Measurements from ENCODE around the gene BMPR1A.

DNA sequence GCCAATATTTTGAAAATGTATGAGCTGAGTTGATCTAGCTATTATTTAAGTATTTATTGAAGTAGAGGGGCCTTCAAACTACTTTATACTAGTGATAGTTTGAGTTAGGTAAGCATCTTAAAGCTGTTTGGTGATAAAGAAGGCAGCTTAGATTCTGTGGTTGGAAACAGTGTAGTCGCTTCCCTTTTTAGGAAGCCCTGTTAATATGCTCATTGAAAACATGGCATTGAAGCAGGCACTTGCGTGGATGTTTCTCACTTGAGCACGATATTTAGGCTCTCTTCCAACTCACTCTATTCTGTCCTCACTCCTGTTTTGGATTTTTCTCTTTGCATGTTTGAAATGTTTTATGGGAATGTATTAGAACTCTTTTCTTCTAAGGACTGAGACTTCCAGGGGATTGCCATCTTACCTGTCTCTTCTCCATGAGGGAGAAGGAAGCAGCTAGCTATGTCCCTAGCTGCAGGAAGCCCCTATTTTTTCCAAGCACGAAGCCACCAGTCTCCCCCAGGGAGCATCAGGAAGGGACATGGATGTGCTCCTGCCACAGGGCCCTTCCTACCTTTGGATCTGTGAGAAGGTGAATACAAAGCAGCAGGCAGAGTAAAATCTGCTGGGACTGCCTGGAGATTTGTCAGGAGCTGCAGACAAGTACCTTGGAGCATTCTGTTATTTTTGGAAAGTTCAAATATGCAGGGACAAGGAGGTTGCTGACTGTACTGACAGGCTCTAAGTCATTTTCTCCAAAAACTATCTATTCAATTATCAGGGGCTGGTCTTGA lies 22.0 kb upstream of the BMPR1A start:
- TF ChIP-seq, protein P1, sequence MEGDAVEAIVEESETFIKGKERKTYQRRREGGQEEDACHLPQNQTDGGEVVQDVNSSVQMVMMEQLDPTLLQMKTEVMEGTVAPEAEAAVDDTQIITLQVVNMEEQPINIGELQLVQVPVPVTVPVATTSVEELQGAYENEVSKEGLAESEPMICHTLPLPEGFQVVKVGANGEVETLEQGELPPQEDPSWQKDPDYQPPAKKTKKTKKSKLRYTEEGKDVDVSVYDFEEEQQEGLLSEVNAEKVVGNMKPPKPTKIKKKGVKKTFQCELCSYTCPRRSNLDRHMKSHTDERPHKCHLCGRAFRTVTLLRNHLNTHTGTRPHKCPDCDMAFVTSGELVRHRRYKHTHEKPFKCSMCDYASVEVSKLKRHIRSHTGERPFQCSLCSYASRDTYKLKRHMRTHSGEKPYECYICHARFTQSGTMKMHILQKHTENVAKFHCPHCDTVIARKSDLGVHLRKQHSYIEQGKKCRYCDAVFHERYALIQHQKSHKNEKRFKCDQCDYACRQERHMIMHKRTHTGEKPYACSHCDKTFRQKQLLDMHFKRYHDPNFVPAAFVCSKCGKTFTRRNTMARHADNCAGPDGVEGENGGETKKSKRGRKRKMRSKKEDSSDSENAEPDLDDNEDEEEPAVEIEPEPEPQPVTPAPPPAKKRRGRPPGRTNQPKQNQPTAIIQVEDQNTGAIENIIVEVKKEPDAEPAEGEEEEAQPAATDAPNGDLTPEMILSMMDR (IDR thresholded peaks at IDR 0.05): no peak
- peak in 1 of 2 donors; percentile 72 for TF ChIP-seq POLR2A (IDR thresholded peaks at IDR 0.05)
